ENCODE data around the gene KCNIP3. TPM values are rescaled to one million over a fixed set of nuclear protein-coding genes. Genes with fewer than 3 reads are reported as not detected.

KCNIP3 gene
- total and polyA plus RNA-seq, 12 donors = 2.1 to 8.0 (median 3.9) TPM

- H3K4me3 ChIP-seq = no peak overlapping the region
- TF ChIP-seq CTCF (IDR thresholded peaks at IDR 0.05) = no peak
- 73 to 83% methylated on average over 6 of the region's 6 CpGs for WGBS, 2 donors
- peaks cover 0 to 17% (median 0%) of the 10 kb centered on the region in 7 donors for H3K27me3 ChIP-seq
- intact Hi-C loops (cut with DNase I) = loop anchor here in 1 of 10 donors (5.0 kb wide), 1 partner anchor 45 kb away; no protein-coding TSS in a partner anchor
- H3K36me3 ChIP-seq = no peaks in the 10 kb centered on the region
- H3K4me1 ChIP-seq = peaks cover 0 to 7% (median 0%) of the 10 kb centered on the region in 9 donors
- H3K9me3 ChIP-seq = peaks cover 0 to 8% (median 0%) of the 10 kb centered on the region in 11 donors
- ATAC-seq (no peak), DNase-seq (no peak)
- H3K27ac ChIP-seq = no peak overlapping the region
These were observed 55.3 kb downstream of the KCNIP3 start for GRCh38 chr2:95352310-95353054.

GRCh38 chr2:95353055-95353575, 56.0 kb downstream of the KCNIP3 start:
- WGBS, 2 donors = 87 to 92% methylated on average over 10 of the region's 10 CpGs
- no peak for DNase-seq

GRCh38 chr2:95353613-95354468, 56.7 kb downstream of the KCNIP3 start:
- DNase-seq (no peak), ATAC-seq (no peak)
- no peaks in the 10 kb centered on the region for H3K36me3 ChIP-seq
- peaks cover 0 to 8% (median 0%) of the 10 kb centered on the region in 11 donors for H3K9me3 ChIP-seq
- no peak for TF ChIP-seq CTCF (IDR thresholded peaks at IDR 0.05)
- no peak overlapping the region for H3K27ac ChIP-seq
- H3K27me3 ChIP-seq = peaks cover 0 to 3% (median 0%) of the 10 kb centered on the region in 7 donors
- no peak overlapping the region for H3K4me3 ChIP-seq
- H3K4me1 ChIP-seq = no peaks in the 10 kb centered on the region
- intact Hi-C loops (cut with DNase I) = loop anchor here in 1 of 10 donors (5.0 kb wide), 1 partner anchor 43 kb away; no protein-coding TSS in a partner anchor
- WGBS, 2 donors = 83 to 84% methylated on average over 22 of the region's 22 CpGs

More at GRCh38 chr2:95353055-95353575, 56.0 kb downstream of the KCNIP3 start:
- Histone ChIP-seq H3K27me3 (peaks cover 0 to 10% (median 0%) of the 10 kb centered on the region in 7 donors), H3K27ac (no peak overlapping the region), H3K36me3 (no peaks in the 10 kb centered on the region), H3K4me3 (no peak overlapping the region), H3K9me3 (peaks cover 0 to 8% (median 0%) of the 10 kb centered on the region in 11 donors), H3K4me1 (peaks cover 0 to 1% (median 0%) of the 10 kb centered on the region in 9 donors)
- no peak for ATAC-seq
- no peak for TF ChIP-seq CTCF (IDR thresholded peaks at IDR 0.05)
- intact Hi-C loops (cut with DNase I) = loop anchor here in 1 of 10 donors (5.0 kb wide), 1 partner anchor 44 kb away; no protein-coding TSS in a partner anchor

GRCh38 chr2:95354469-95354901, 57.3 kb downstream of the KCNIP3 start:
- no peak for ATAC-seq

More at GRCh38 chr2:95354469-95354901, 57.3 kb downstream of the KCNIP3 start:
- intact Hi-C loops (cut with DNase I) = loop anchor here in 1 of 10 donors (5.0 kb wide), 1 partner anchor 43 kb away; no protein-coding TSS in a partner anchor
- no peak overlapping the region for H3K27ac ChIP-seq
- no peaks in the 10 kb centered on the region for H3K36me3 ChIP-seq
- H3K4me3 ChIP-seq = no peak overlapping the region
- peaks cover 0 to 3% (median 0%) of the 10 kb centered on the region in 9 donors for H3K4me1 ChIP-seq
- H3K27me3 ChIP-seq = no peaks in the 10 kb centered on the region
- H3K9me3 ChIP-seq = peaks cover 0 to 8% (median 0%) of the 10 kb centered on the region in 11 donors
- 93 to 94% methylated on average over 5 of the region's 5 CpGs for WGBS, 2 donors
- DNase-seq = no peak
- TF ChIP-seq CTCF (IDR thresholded peaks at IDR 0.05) = no peak
